IPS-15b (cell line): ENCODE data around the gene ACP4.
"Not testable (repeated sequence)": the region's sequence is repeated elsewhere in the genome, so short reads cannot be mapped to it uniquely, and the experiment has no call there.

Experiments
- H3K27me3 ChIP-seq: one replicate; pipeline ENCODE4 v1.6.1; 2013; ENCODE audit warnings: low read length; ENCODE audit not compliant: control insufficient read depth, insufficient read depth
- H3K36me3 ChIP-seq: one replicate; pipeline ENCODE4 v1.6.1; 2013; ENCODE audit warnings: low read length; ENCODE audit not compliant: control insufficient read depth, insufficient read depth
- H3K4me1 ChIP-seq: one replicate; pipeline ENCODE4 v1.6.1; 2013; ENCODE audit warnings: mild to moderate bottlenecking, low read length; ENCODE audit not compliant: control insufficient read depth, insufficient read depth
- H3K4me3 ChIP-seq: one replicate; pipeline ENCODE4 v1.5.1; 2013; ENCODE audit warnings: low read depth, low read length
- H3K9ac ChIP-seq: one replicate; pipeline ENCODE4 v1.6.1; 2013; ENCODE audit warnings: low read depth, mild to moderate bottlenecking, low read length
- H3K9me3 ChIP-seq: one replicate; pipeline ENCODE4 v1.6.1; 2013; ENCODE audit warnings: mild to moderate bottlenecking, low read length; ENCODE audit not compliant: control insufficient read depth, insufficient read depth

Gene ACP4

DNA sequence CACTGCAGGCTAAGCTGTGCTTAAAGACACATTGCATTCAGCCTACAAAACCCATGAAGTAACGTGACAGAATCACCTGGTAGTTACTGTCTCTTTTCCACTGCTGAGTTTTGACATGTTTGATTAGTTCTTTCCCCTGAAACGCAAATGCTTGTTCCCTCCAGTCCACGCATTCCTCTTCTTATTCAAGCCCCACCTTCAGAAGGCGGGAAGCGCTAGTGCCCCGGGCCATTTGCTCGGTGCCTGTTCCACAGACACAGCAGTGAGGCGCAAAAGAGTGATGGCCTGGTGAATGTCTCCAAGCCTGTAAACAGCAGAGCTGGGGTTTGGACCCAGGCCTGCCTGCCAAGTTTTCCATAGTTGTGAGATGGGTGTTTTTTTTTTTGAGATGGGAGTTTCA lies 10.9 kb downstream of the ACP4 start:
- H3K4me3 ChIP-seq, result no peak overlapping the region
- peaks cover 59% of the 10 kb centered on the region for H3K36me3 ChIP-seq
- no peaks in the 10 kb centered on the region for H3K27me3 ChIP-seq
- no peaks in the 10 kb centered on the region for H3K9me3 ChIP-seq
- H3K4me1 ChIP-seq, result no peaks in the 10 kb centered on the region
- H3K9ac ChIP-seq, result no peak overlapping the region

DNA sequence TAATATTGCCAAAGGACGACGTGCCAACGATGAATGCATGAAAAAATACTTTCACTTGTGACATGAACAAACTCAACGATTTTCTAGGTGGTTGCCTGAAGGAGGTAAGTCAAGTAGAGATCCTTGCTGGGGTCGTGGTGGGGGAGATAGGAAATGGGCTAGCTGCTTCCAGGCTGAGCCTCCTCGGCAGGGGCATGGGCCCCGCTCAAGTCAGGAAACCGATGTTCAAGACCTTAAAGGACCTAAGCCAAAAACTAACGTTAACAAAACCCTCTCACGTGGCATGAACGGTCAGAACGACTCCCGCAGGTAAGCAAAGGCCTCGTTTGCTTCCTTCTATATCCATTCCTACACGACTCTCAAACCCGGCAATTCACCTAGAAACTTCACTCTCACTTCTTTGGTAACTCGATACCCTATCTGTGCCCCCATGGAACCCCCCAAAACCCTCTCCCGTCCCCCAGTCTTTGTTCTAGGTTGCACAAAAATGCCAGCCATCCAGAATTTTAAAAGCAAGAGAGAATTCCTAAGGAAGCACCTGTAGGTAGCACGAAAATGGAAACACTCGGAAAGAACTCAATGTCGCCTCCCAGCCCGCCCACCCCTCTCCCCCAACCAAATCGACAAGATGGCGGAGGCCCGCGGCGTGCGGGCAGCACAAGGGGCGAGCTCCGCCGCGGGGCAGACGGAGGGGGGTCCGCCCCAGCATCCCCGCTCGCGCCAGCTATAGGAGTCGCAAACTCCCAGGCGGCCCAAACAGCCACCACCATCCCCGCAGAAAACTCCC lies 13.6 kb downstream of the ACP4 start:
- peaks cover 39% of the 10 kb centered on the region for H3K36me3 ChIP-seq
- H3K4me1 ChIP-seq, result no peaks in the 10 kb centered on the region

DNA sequence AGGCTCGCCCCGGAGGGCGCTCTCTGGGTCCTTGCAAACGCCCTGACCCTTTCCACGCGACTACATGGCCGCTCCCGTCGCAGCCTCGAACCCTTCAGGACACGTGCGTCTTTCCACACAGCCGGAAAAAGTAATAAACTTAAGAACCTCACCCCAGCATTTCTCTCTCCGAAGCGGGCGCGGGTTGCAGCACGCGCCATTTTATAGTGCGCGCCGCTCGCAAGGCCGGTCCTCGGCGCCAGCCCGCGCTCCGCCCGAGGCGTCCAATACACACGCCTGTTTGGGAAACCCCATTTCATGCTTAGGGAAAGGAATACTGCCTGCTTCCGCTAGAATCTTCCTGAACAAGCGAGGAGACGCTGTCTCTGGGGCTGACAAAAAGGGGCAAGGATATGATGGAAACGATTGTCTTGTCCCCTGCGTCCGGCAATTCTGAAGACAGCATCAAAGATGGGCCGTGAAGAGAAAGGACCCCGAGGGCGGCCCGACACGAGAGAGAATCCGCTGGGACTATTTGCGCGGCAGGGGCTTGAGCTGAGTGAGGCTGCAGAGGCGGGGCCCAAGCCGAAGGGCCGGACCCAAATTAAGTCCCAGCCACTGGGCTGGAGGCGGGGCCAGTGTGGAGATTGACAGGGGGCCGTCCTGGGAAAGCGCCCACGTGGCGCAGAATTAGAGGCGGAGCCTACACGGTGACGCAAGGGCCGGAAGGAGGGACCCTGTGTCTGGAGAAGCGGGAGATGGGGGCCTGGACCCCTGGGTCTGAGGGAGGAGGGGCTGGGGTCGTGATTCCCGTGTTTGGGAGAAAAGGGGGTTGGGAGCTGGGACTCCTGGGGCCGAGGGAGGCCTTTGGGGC lies 14.4 kb downstream of the ACP4 start:
- H3K4me3 ChIP-seq, result peak overlapping the region; percentile 94
- H3K4me1 ChIP-seq, result no peaks in the 10 kb centered on the region
- H3K9me3 ChIP-seq, result no peaks in the 10 kb centered on the region
- H3K36me3 ChIP-seq, result peaks cover 31% of the 10 kb centered on the region
- peaks cover 7% of the 10 kb centered on the region for H3K27me3 ChIP-seq
- H3K9ac ChIP-seq, result peak overlapping the region; percentile 99

More for the DNA sequence above, 13.6 kb downstream of the ACP4 start:
- Histone ChIP-seq H3K9me3 (no peaks in the 10 kb centered on the region), H3K27me3 (peaks cover 7% of the 10 kb centered on the region), H3K4me3 (peak overlapping the region; percentile 94), H3K9ac (peak overlapping the region; percentile 99)

DNA sequence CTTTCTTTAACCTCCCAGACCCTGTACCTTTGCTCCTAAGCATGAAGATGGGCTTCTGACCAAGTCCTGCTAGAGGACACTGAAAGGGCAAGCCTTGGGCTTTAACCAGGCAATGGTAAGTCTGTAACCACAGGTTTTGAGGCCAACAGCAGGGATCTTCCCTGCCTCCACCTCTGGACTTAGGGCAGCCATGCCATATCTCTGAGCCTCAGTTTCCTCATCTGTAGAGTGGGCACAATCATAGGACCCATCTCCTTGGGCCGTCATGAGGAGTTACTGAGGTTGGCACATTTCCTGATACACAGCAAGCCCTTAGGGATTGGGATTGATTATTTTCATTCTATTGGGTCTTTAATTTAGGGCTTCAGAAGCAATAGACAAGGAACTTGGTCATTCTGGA lies 18.6 kb downstream of the ACP4 start:
- Histone ChIP-seq H3K27me3 (peaks cover 20% of the 10 kb centered on the region), H3K9me3 (no peaks in the 10 kb centered on the region), H3K4me1 (no peaks in the 10 kb centered on the region), H3K9ac (no peak overlapping the region), H3K36me3 (peaks cover 1% of the 10 kb centered on the region), H3K4me3 (no peak overlapping the region)

DNA sequence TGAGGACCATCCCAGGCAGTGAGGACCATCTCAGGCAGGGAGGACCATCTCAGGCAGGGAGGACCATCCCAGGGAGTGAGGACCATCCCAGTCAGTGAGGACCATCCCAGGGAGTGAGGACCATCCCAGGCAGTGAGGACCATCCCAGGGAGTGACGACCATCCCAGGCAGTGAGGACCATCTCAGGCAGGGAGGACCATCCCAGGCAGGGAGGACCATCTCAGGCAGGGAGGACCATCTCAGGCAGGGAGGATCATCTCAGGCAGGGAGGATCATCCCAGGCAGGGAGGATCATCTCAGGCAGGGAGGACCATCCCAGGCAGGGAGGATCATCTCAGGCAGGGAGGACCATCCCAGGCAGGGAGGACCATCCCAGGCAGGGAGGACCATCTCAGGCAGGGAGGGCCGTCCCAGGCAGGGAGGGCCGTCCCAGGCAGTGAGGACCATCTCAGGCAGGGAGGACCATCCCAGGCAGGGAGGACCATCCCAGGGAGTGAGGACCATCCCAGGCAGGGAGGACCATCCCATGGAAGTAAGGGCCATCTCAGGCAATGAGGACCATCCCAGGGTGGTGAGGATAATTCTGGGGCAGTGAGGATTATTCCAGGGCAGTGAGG lies 21.5 kb downstream of the ACP4 start:
- H3K9me3 ChIP-seq, H3K4me3 ChIP-seq, H3K36me3 ChIP-seq, H3K4me1 ChIP-seq, H3K9ac ChIP-seq: not testable (repeated sequence)
- peaks cover 39% of the 10 kb centered on the region for H3K27me3 ChIP-seq

DNA sequence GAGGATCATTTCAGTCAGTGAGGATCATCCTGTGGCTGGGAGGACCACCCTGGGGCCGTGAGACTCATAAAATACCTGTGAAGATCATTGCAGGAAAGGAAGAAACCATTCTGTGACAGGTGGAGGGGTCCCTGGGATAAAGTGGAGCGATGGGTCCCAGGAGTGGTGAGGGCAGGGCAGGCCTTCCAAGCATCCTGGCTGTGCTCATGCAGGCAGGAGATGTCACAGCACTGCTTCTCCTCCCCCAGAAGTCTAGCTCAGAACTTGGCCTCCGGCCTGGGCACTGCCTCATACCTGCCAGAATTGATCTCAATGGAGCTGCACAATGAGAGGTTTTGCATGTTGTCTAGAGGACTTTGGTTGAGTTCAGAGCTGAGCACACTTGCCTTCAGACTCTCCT lies 22.3 kb downstream of the ACP4 start:
- H3K4me1 ChIP-seq, result peaks cover 3% of the 10 kb centered on the region
- no peaks in the 10 kb centered on the region for H3K36me3 ChIP-seq
- H3K9me3 ChIP-seq, result no peaks in the 10 kb centered on the region
- no peak overlapping the region for H3K4me3 ChIP-seq
- peaks cover 40% of the 10 kb centered on the region for H3K27me3 ChIP-seq
- no peak overlapping the region for H3K9ac ChIP-seq

DNA sequence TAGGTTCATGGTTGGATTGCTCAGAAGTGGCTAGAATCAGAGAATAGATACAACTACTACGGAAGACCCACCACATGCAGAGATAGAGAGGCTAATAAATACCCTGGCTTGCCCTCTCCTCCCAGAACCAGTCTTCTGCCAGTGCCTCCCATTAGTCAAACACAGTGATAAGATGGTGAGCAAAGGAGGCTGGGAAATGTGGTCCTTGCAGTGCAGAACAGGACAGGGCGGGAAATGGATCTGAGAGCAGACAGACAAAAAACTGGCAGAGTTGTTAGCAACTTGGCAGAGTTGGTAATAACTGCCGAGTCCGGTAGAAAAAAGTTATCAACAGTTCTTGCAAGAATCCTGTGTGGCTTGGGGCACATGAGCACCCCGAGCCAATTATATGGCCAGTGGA lies 24.7 kb downstream of the ACP4 start:
- H3K36me3 ChIP-seq, result no peaks in the 10 kb centered on the region
- no peak overlapping the region for H3K4me3 ChIP-seq
- no peaks in the 10 kb centered on the region for H3K9me3 ChIP-seq
- H3K4me1 ChIP-seq, result peaks cover 9% of the 10 kb centered on the region
- peaks cover 51% of the 10 kb centered on the region for H3K27me3 ChIP-seq
- H3K9ac ChIP-seq, result no peak overlapping the region

DNA sequence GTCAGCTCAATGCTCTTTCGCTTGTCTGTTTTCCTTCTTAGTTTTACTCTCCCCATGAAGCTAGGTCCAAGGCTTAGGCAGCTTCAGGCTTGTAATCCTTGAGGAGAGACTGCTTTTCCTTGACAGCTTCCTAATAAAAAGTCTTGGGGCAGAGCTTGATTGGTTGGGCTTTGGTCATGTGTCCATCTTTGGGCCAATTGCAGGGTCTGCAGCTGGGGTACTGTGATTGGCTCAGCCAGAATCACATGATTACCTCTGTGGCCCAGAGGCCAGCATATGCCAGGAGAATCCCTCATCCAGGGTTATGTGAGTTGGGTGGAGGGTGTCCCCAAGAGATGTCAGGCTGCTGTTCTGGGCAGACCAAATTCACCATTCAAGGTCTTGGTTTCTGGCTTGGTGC lies 25.2 kb downstream of the ACP4 start:
- peaks cover 54% of the 10 kb centered on the region for H3K27me3 ChIP-seq
- no peak overlapping the region for H3K9ac ChIP-seq
- H3K36me3 ChIP-seq, result no peaks in the 10 kb centered on the region
- no peak overlapping the region for H3K4me3 ChIP-seq
- H3K4me1 ChIP-seq, result peaks cover 11% of the 10 kb centered on the region
- H3K9me3 ChIP-seq, result no peaks in the 10 kb centered on the region

DNA sequence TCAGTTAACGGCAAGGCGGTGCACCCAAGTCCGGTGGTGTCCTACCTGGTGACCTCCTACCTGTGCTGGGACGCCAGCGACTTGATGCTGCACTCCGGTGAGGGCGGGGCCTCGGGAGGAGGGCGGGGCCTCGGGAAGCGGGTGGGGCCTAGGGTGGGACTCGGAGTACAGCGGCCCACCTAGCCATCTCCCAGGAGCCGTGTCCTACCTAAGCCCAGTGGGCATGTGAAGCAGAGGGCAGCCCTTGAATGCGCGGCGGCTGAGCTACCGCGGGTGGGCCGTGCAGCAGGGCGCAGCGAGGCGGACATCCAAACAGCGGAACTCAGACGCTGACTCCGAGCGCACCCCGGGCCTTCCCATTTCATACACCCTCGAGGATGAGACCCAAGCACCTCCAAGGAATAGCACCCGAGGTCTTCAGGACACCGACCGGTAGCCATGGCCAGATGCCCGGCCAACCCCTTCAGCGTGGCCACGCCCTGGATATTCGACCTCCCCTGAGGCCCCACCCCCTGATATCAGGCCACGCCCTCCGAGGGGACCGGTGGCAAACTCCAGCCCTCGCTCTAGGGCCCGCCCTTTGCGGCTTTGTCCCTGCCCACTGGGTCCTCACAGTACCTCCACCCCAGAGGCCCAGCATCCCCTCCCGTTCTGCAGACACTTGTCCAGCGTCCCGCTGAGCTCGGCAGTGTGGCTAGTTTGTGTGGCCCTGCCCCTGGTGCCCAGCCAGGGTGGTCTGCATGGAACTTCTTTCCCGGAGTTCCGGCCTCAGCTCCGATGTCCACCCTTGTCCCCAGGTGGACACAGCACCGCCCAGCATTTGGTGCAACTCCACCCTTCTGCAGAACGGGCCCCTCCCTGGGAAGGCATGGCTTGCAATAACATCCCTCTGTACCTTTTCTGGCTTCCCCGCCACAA lies 28.0 kb downstream of the ACP4 start:
- Histone ChIP-seq H3K4me3 (peak overlapping the region; percentile 85), H3K27me3 (peaks cover 66% of the 10 kb centered on the region), H3K9ac (no peak overlapping the region)

DNA sequence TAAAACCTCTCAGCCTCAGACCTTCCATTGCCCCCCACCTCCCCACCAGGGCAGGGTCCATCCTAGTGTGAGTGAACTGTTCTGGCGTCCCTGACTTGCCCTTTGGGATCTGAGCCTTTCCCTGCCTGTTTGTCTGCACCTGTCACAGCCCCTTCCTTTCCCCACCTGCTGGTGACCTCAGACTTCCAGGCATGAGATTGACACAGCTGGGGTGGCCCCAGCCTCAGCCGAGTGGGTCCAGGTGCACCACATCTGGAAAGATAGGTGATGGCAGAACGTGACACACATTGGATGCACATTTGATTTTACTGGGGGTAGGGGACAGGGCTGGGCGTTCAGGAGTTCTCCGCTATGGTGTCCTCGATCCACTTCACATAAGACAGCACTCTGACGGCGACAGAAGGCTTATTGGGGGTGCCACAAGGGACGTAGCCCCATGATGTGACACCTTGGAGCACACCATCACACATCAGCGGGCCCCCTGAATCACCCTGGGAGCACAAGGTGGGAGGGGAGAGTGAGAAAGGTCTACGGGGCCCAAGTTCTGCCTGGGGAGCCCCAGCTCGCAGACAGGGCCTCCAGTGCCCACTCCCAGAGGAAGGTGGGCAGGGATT lies 28.8 kb downstream of the ACP4 start:
- Histone ChIP-seq H3K27me3 (peaks cover 66% of the 10 kb centered on the region), H3K36me3 (no peaks in the 10 kb centered on the region), H3K9me3 (no peaks in the 10 kb centered on the region), H3K4me3 (peak overlapping the region; percentile 85), H3K9ac (no peak overlapping the region), H3K4me1 (peaks cover 18% of the 10 kb centered on the region)

More for the DNA sequence above, 28.0 kb downstream of the ACP4 start:
- Histone ChIP-seq H3K4me1 (peaks cover 18% of the 10 kb centered on the region), H3K36me3 (no peaks in the 10 kb centered on the region), H3K9me3 (no peaks in the 10 kb centered on the region)

DNA sequence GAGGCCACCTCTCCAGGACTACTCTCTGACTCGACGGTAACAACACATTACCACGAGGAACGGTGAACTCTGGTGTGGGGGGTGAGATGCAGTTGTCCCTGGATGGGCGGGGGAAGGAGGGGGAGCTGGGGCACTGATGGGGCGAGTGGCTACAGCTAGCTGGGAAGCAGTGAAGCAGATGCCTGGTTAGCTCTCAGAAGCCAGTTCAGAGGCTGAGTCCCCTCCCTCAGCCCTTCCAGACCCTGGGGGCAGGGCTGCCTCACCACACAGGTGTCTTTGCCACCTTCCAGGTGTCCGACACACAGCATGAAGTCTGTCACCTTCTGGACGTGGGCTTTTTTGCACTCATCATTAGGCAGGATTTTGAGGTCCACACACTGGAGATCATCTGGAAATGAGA lies 29.4 kb downstream of the ACP4 start:
- Histone ChIP-seq H3K9me3 (no peaks in the 10 kb centered on the region), H3K27me3 (peaks cover 63% of the 10 kb centered on the region), H3K36me3 (no peaks in the 10 kb centered on the region), H3K4me3 (peak overlapping the region; percentile 6), H3K4me1 (peaks cover 18% of the 10 kb centered on the region), H3K9ac (no peak overlapping the region)
